GM21825 (cell line): ENCODE measurements around the gene KRT1.

Experiments
- ATAC-seq: cut with Tn5 transposase; IDR thresholded peaks from one replicate; pipeline ENCODE4 v1.9.1; 2021; ENCODE audit warnings: mild to moderate bottlenecking, moderate library complexity; ENCODE audit not compliant: unreplicated experiment

Gene KRT1

GRCh38 chr12:52662093-52662917 is 17.9 kb downstream of the KRT1 start:
- ATAC-seq: no peak

GRCh38 chr12:52661668-52662067 is 18.5 kb downstream of the KRT1 start:
- ATAC-seq: no peak

- no peak for ATAC-seq
Observed at GRCh38 chr12:52660934-52661499, 19.2 kb downstream of the KRT1 start.

DNA sequence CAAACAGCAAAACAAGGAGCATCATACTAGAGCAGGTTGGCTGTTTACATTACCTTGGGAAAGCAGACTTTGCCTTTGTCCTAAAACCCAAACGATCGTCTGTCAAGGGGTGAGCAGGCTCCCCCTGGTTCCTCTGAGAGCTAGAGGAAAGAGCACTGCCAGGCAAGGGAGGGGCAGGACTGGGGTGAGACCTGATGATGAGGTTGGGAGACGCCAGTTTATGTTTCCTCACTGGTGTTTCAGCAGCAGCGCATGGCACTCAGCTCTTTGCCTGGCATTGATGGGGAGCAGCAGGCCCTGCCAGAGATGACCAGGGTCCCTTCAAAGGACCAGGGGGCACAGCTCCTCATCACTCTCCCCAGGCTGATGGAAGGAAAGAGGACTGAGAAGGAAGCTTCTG is 20.3 kb downstream of the KRT1 start:
- ATAC-seq: no peak

DNA sequence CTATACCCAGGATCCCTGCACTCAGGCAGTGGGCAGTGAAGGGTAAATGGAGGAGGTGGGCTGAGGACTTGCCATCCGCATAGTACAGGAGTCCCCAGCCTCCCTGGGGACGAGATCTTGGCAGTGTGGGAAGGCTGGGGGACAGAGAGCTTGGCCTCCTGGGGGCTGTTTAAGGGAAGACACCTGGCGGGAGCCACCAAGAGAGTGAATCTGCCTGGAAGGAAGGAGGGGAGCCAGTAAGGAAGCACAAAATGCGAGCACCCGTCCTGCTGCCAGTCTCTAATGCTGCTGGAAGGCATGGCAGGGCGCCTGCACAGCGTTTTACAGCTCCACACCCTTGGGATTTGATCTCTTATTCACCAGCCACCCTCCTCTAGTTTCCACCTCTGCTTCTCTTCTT is 20.8 kb downstream of the KRT1 start:
- no peak for ATAC-seq

DNA sequence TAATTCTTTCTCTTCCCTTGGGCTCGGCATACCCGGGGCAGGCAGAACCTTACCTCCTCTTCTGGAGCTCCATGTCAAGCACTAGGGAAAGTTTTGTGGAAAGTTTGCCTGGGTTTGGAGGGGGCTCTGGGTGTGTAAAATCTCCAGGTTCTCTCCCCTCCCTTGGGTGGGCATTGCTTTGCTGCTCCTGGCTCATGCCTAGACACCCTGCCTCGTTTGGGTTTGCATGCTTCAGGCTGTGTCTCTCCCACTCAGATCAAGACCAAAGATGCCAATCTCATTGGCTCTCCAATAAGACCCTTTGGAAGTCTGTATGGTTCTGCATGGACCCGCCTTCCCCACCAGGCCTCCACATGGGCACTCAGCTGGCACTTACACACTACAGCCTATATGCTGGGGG is 22.0 kb downstream of the KRT1 start:
- no peak for ATAC-seq

DNA sequence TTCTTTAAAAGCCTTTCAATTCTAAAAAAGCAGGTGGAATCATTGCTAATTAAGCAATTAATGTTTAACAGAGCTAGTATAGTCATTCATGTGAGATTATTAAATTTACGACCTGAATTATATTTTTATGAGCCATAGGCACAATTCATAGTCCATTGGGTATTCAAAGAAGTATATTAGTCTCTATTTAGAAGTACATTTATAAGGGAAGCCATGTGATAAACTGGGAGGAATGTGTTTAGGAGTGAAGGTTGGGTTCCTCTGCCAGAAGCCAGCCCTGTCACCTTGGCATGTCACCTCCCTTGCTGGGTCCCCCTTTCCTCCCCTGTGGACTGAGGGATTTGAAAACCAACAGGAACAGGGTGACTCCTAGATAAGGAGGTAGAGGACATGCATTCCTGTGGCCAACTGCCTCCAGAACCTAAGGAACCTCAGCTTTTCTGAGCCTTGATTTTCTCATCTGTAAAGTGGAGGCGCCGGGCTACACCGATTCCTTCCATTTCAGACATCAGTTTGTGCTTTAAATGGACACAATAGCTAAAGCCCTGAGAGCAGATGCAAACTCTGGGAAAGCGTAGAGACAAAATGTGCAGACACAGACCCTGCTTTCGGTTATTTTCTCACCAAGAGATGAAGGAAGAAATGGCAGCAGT is 22.8 kb downstream of the KRT1 start:
- ATAC-seq: no peak

DNA sequence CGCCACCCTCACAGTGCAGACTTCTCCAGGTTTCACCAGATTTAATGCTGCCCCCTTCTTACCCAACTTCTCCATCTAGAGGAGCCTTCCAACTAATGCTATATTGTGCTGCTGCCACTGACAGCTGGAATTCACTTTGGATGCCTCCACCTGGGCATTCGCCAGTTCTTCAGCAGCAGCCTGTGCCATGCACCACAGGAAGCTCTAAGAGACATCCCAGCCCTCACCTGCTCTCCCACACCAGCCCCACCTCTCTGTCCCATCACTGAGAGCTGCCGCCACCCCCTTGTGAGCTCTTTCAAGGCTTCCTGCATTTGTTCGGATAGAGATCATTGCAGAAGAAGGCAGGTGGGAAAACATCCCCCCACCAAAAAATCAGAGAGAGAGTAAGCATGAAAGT is 23.6 kb downstream of the KRT1 start:
- no peak for ATAC-seq

GRCh38 chr12:52655720-52656124 is 24.5 kb downstream of the KRT1 start:
- ATAC-seq: no peak

- no peak for ATAC-seq
Observed at GRCh38 chr12:52655251-52655650, 25.0 kb downstream of the KRT1 start.

- no peak for ATAC-seq
Observed at GRCh38 chr12:52651726-52652261, 28.4 kb downstream of the KRT1 start, which contains the start of gene KRT2. KRT2 (minus strand) TSS chr12:52652211; CDS start chr12:52652142, 69 bp downstream.

DNA sequence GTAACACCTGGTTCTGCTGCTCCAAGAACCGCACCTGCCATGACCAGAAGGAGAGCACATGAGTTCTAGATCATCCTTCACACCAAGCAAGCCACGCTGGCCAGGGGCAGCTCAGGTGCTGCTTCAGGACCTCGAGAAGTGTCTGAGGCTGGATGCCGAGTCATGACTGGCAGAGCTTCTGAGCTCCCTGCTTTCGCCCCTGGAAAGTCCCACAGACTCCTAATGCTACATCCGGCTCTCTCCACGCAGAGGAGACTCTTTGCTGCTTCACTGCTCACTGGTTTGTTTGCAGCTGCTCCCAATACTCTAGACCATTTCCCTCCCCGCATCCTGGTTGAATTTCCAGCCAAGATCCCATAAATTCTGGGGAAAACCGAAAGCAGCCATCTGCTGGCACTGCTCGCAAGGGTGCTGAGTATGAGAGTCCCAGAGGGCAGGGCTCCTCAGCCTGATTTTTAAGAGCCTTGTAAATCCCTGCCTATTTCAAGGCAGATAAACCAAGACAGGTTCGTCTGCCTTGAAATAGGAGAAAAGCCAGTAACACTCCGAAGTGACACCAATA is 29.6 kb downstream of the KRT1 start:
- no peak for ATAC-seq

- no peak for ATAC-seq
Observed at GRCh38 chr12:52649066-52649465, 31.1 kb downstream of the KRT1 start.

- no peak for ATAC-seq
Observed at GRCh38 chr12:52648012-52648550, 32.1 kb downstream of the KRT1 start.

DNA sequence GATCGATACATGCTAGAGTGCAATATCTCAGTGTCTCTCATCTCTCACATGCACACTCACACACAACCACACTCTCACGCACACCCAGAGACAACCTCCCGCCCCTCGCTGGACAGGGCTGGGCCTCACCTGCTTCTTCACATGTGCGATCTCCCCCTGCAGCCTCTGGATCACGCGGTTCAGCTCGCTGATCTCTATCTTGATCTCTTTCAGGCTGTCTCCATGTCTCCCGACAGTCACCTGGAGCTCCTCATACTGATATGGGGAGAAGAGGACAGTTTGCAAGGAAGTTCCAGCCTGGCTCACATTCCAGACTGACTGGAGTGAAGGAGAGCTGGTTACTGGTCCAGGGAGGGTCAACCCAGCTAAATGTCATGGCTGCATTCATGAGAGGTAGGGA is 32.6 kb downstream of the KRT1 start:
- no peak for ATAC-seq

- ATAC-seq: no peak
Observed at GRCh38 chr12:52646613-52647012, 33.6 kb downstream of the KRT1 start.

- no peak for ATAC-seq
Observed at GRCh38 chr12:52645982-52646381, 34.2 kb downstream of the KRT1 start.

- ATAC-seq: no peak
Observed at GRCh38 chr12:52645120-52645761, 35.0 kb downstream of the KRT1 start.

GRCh38 chr12:52644078-52644415 is 36.2 kb downstream of the KRT1 start:
- no peak for ATAC-seq

- no peak for ATAC-seq
Observed at GRCh38 chr12:52643233-52644077, 36.8 kb downstream of the KRT1 start.
